NCI-H146 treated with DMSO at 0.1 percent for 48 hours (cell line): ENCODE data around the gene EEF1AKMT2.

Experiments used
- DNase-seq: peaks from one replicate; lab custom pipeline; 2025; ENCODE audit not compliant: unreplicated experiment; lab: John Stamatoyannopoulos, UW

EEF1AKMT2 gene

DNA sequence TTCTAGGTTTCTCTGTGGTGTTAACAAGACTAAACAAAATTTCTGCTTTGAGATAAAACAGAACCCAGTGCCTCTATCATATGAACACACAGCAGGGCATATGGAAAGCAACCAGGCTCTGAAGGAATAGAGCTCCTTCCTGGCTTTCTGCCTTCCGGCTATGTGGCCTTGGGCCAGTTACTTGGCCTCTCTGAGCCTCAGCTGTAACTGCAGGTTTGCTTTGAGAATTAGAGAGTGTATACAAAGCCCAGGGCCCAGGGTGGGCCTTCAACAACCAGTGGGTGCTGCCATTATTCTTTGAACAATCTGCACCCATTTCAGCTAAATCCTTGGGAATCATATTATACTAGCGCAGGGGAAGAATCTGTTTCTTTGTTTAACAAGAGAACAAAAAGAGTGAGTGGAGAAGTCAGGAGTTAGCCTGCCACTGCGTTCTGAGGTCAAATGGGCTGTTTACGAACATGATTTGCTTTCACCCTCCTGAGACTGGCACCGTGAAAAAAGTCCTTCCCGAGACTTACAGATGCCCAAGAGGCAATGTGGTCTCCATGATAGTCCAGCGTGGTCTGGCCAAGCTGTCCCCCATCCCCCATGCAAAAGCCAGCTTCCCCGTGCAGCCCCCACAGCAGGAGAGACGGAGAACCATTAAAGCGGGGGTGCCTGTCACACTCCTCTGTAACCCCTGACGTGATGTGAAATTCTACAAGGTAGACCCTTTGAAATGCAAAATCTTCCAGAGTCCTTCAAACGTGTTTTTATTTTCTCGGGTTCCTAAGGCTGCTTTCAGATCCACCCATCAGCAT, 52.4 kb downstream of the EEF1AKMT2 start:
- DNase-seq, result no peak

DNA sequence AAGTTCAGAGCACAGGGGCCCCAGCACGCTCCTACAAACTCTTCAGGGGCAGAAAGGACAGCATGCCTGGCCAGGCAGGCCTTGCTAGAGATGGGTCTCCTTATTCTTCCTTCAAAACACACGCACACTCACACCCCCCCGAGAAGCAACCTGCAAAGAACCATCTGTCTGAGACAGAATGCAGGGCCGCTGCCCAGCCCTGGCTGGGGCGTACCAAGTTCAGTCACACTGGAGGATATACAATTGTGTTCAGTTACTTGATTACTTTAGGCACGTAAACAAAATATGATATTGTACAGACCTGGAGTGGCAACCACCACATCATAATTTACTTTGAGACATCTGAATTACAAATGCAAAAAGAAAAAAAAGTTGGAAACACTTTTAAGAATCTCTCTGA, 53.2 kb downstream of the EEF1AKMT2 start:
- DNase-seq, result no peak

DNA sequence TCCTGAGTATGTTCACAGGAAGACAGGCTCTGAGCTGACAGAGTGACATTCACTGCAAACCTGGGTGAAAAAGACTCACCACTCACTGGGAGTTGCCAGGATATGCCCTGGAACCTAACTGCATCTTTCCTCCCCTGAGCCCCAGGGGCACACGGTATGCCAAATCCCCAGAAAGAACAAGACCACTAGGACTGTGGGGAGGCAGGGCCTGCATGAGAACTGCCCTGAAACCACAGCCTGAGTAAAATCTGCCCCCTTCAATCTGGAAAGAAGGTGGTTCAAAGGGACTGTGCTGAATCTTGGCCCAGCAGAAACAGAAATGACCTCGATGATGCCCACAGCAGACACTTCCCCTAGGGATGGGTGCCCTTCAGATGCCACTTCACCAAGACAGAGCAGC, 54.0 kb downstream of the EEF1AKMT2 start:
- DNase-seq, result no peak

DNA sequence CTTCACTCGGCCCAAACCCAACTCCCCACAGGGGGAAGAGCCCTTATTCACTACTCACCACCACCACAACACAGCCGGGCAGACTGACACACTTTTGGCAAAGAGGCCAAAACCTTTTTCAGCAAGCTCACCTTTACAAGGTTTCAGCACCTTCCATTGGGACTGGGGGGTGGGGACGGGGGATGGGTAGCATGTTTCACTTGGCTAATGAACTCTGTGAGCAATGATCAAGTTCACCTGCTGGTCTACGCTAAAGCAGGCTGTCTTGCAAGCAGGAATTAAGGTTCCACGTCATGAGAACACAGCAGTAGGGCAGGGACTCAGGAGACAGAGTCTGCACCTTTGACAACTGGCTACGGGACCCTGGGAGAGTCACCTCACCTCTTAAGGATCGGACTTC, 54.5 kb downstream of the EEF1AKMT2 start:
- DNase-seq, result no peak

DNA sequence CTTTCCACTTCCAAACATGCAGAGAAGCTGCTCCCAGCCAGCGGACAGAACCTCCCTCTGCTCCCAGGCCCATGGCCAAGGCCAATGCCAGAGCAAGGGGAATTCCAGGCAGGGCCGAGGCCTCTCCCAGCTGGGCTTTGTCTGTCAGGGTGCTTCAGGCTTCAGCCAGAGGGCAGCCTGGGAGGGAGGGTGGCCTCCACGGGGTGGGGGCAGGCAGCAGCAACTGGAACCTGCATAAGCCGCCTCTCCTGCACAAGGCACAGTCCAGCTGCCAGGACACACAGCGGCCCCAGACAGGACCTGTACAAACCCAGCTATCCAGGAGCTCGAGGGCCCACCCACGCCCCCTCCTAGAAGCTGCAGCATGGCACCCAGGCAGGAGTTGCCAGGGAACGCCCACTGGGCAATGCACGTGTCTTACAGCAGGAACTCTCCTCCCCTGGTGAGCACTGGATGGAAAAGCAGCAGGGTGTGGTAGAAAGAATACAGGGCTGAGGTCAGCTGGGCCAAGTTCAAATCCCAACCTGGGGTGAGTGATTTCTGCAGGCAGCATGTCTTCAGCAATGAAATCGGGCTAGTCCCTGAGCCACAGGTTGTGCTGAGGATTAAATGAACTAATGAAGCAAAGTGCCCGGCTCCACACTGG, 55.1 kb downstream of the EEF1AKMT2 start:
- peak; percentile 26 for DNase-seq

DNA sequence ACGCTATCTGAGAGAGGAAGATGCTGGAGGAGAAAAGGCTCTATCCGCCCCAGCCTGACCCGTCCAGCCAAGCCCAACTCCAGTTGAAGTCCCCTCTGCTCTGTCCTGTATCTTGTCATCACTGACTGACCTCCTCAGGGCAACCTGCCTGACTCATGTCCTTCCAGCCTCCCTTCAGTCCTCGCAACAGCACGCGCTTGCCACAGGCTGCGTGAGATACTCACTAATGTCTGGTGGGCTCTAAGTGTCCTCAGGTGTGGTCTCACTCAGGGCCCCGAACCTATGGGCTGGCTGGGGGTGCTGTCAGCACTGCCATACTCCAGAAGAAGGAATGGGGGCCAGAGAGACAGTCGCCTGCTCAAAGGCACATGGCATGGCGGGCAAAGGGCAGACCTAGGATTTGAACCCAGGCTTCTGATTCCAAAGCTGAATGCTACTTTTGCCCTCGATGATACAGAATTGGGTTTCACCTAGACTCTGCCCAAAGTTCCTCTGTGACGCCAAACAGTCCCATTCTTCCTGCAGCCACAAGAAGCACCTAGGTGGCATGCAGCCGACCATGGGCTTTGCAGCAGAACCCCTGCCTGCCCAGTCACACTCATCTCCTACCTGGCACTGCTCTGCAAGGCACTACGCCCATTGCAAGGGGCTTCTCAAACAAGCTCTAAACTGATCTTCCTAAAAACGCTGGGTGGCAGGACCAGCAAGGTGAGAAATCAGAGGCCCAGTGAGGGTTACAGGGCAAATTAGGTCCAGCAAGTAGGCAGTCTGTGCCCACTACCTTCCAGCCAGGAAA, 56.0 kb downstream of the EEF1AKMT2 start:
- no peak for DNase-seq

DNA sequence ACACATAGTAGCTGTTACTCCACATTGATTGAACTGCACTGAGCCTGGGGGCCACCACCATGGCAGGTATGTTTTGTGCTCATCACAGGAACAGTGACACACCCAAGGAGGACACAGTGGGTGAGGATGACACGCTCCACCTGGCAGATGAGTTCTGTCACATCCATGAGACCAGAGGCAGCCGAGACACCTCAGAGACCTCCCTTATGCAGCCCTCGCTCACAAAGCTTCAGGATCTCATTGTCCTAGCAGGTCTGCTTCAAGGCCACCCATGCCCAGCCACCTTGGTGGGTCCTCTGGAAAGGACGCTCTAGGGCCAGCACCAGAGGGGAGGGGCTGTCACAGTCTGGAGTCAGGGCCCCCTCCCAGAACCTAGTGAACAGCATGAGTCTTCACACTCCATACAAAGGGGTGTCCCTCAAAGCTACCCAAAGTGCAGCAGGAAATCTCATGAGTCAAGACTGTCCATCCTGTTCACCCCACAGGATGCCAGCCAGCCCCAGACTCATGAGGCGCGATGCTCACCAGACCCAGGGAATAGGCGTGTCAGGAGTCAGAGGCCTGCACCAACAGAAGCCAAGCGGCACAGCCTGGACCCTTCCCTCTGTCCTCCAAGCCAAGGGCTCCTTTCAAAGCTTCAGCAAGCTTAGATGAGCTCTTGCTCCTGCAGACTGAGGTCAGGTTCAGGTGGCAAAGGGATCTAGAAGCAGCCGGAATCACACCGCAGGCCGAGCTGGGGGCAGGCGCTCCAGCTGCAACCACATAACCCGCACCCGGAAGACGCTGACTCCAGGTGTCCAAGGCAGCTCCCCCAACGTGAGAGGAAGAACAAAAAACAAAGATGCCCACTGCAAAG, 57.1 kb downstream of the EEF1AKMT2 start:
- DNase-seq, result no peak

DNA sequence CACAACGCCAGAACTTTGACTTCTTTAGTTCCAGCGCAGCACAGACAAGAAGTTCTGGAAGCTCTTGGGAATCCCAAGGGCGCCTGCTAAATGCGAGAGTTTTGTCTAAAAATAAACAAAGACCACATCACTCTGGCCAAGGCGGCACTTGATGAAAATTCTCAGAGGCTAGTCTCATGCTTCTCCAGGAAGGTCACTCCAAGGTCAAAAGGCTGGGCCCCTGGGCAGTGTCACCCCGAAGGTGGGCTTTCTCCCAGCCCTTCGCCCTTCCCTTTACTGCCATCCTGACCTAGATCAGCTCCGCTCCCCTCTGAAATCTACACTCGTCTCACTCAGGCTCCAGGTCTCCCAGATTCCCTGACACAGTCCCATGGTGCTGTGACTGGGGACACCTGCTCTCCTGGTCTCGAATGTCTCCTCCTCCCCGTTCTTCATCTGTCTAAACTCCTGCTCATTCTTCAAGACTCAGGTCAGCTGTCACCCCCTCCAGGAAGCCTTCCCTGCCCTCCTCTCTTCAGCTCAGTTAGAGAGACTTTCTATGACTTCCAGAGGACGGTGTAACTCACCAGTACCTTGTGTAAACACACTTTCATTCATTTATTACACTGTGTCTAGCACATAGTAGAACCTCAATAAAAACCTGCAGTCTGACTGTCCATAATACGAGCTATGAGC, 58.0 kb downstream of the EEF1AKMT2 start:
- no peak for DNase-seq

DNA sequence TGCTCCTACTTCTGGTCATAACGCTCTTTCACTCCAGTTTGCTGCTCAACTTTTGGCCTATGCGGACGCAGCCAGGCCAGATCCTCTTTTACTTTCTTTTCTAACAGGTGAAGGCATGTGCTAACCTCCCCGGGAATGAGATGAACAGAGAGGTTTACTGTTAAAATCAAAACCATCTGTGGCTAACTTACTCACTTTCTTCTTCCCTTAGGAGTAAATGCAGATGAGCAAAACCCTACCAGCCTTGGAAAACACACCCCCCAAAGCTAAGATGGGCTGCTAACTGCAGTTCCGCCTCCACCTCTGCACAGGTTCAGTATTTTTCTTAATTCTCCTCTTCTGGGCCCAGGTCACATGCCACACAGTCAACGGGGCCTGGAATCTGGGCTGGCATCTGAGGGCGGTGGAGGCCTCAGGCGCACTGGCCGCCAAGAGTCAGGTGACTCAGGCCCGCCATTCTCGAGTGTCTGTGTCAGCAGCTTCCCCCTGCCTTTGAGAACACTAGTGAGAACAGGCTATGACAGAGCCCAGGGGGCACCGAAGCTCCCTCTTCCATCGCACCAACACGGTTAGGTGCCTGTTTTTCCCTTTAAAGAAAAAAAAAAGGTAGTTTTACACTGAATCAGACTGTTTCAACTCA, 58.6 kb downstream of the EEF1AKMT2 start:
- no peak for DNase-seq

DNA sequence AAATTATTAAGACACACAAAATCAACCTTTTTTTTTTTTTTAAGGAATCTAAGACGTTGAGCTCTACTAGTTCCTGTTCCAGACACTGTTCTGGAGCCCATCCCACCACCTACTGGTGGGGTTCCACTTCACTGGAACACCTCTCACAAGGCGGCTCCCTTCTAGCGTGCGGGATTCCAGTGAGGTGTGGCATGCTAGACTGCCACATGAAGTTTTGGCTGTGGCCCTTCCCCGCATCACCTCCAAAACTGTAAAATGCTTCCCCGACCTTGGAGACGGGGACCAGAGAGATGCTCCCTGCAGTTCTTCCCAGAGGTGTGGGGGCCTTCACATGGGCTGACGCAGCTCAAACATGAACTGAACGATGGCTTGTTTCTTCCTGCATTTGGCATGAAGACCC, 60.1 kb downstream of the EEF1AKMT2 start:
- DNase-seq, result no peak

DNA sequence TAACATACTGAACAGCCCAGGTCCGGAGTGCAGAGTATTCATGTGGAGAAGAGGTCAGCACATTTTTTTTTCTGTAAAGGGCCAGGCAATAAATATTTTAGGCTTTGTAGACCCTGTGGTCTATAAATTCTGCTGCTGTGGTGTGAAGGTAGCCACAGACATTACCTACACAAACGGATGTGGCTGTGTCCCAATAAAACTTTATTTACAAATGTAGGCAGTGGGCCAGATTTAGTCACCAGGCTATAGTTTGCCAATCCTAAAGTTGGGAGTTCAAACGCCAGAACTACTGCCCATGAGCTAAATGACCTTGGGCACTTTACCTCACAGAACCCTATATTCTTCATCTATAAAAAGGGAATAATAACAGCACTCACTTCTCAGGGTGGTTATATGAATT, 60.9 kb downstream of the EEF1AKMT2 start:
- no peak for DNase-seq

DNA sequence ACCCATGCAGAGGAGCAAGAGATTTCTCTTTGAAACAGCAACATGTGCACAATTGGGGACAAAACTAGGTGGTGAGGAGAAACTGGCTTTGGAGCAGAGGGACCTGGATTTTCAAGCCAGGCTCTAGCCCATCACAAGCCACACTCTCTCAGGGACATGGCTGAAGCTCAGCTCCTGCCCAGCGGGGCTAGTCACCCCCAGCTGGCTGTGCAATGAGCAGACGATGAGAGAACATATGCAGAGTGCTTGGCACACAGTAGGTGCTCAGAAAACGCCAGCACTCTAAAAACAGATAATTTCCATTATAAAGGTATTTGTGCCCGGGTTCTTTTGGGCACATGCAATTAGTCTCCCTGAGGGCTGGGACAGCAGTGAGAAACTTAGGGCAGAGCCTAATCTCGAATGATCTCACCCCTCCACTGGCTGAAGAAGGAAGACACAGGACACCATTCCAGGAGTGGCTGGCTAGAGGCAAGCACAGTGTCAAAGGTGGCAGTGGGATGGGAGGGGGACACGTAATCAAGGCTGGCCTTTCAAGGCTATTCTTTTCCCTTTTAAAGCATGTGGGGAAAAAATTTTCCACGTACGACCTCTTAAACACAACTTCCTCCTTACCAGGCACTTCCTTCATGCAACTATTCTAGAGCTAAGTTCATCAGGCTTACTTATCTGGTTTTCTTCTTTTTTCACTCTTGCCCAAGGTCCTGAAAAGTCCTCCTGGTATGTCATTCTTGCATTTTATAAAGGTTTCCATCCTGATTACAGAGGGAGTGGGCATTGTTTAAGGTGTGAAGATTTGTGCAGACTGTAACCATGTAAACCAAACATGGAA, 62.6 kb downstream of the EEF1AKMT2 start:
- DNase-seq, result no peak

DNA sequence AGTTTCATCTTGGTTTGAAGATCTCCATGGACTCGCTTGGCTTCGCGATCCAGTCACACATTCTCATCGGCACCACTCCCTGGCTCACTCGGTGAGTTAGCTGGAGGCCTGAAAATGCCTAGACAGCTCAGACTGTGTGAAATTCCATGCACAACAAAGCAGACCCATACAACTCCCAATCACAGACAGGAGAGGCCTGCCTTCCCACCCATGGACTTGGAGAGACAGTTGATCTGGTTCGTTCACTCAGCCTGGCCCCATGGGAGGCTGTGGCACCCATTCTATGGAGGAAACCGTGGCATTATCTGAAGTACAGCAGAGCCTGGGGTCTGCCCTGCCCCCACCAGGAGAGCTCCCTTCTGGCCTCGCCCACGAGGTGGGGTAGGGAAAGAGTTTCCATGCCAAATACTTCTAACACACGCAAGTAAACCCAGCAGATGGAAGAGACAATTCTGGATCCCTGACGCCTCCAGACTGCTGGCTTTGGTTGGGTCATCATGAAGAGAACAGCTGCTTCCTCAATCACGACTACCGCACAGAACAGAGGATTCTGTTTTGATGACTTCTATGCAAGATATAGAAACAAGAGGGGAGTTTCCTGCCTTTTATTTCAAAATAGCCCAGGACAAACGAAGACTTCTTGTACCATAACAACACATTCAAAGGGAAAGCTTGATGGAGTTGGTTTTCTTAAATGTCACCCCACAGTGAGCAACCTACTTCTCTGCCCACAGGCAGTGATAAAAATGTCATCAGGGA, 63.4 kb downstream of the EEF1AKMT2 start:
- DNase-seq, result no peak

DNA sequence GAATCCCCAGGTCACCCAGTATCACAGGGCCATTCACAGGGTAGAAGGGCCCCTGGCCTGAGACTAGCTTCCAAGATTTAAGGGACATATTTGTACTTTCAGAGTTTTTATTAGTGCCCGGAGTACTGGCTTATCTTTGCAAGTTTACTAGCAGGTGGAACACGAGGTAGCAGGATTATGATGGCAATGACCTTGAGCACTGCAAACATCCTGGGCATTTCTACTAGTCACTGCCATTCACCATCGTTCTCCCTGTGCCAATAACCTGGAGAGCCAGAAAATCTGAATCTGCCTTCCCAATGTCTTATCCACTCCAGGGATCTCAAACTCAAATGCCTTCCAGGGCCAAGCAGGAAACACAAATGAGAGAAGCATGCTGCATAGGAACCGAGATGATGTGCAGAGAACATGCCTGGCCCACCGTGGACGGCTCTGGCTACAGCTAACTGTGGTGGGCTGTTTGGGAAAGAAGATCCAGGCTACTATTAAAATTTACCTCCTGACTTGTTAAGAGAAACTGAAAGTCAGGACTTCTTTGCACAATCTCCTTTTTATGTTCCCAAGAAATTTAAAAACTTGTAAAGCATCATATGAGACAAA, 64.2 kb downstream of the EEF1AKMT2 start:
- DNase-seq, result no peak

DNA sequence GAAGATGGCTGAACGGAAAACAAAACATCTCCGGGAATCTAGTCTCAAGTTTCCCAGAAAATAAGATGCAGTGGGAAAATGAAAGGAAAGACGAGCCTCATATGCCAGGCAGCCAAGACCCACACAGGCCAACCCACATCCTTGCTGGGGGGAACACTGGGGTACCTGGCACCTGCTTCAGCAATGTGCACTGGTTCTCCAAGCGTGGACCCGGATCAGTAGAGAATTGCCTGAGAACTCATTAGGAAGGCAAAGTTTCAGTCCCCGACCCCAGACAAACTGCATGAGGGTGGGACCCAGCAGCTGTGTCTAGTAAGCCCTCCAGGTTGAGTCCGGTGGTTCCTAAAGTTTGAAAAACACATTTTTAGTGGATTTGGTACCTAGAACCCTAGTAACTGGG, 65.9 kb downstream of the EEF1AKMT2 start:
- no peak for DNase-seq

DNA sequence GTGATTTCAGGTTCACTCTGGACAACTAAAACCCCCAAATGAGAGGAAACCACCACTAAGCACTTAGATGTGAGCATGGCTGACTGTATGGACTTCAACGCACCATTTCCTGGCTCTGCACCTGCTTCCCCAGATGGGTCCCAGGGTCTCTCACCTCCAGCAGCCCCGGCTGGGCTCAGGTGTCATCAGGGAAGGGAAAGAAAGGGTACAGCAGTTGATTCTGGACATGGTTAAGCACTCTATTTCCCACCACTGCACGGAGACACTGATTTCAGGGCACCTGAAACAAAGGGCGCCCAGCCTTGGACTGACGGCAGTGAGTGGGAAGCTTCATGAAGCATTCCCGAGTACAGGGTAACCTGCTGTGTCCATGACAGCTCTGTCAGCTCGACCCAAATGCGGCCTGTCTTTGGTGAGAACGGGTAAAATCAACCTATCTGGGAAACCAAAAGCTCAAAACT, 66.5 kb downstream of the EEF1AKMT2 start:
- DNase-seq, result no peak

DNA sequence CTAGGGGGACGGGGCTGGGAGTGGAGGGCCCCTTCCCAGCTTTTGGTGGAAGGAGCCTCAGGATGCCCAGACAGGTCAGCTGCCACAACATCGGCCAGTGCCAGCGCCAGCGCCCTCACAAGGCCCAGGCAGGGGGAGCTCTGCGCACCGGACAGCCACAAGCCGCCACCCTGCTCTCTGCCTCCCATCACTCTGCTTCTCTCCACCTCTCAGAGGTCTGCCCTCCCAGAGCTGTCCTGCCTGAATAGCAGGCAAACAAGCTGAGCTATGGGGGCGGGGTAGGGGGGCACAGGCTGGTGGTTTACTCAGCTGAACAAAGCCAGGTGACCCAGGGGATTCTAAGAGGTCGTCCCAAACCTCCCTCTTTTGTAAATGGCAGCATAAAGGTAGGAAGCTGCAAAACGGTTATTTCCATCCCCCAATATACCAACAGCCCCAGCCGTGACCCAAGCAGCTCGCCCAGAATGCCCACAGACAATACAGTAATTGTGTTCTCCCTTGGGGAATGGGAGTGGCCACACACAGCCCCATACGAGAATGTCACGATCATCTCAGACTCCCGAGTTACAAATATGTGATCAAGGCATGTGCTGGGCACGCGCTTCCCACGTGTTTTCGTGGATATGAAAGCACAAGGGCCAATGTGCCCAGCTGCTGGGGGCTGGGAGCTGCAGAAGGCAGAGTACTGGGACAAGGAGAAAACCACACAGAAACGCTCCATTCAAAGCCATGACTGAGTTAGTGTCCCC, 67.2 kb downstream of the EEF1AKMT2 start:
- no peak for DNase-seq
